Measurements from ENCODE around the gene WWC2.

DNA sequence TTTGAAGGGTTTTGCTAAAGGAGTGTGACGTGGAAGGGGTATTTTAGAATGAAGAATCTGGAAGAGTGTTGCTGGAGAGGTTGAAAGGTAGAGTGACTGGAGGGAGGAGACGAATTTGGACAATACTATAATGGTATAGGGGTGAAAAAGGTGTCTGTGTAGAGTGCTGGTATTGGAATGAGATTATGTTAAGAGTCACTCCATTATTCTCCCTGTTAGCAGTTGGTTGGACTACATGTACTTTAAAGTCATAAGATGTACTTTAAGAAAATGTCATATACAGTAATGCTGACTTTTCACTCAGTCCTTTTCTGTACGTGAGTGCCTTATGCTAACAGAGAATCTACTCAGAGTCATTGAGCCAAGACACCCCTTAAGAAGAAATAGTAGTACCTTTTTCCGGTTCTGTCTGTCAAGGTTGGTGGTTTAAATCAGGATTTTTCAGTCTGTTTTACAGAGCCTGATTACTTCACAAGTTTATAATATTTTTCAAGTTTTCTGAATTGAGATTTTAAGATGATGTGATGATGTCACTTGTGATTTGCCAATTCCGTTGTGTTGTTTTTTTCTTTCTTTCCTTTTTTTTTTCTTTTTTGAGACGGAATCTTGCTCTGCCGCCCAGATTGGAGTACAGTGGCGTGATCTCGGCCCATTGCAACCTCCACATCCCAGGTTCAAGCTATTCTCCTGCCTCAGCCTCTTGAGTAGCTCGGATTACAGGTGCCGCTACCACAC is 56.6 kb downstream of the WWC2 start:
- TF ChIP-seq CTCF (IDR thresholded peaks at IDR 0.05), result no peak
- no peak for TF ChIP-seq POLR2AphosphoS5 (IDR thresholded peaks at IDR 0.05)
- no peak for TF ChIP-seq POLR2A (IDR thresholded peaks at IDR 0.05)
- no peak for TF ChIP-seq EP300 (IDR thresholded peaks at IDR 0.05; ENCODE audit: low read depth)
